K562 (cell line): ENCODE data around the gene FBXW9. TPM values are rescaled to one million over a fixed set of nuclear protein-coding genes. Genes with fewer than 3 reads are reported as not detected.
A peak's percentile ranks its signal among the peaks of the same experiment; 100 is the strongest.

Source experiments
- ATAC-seq: fragments of 200-7000 bp; cut with Tn5 transposase; 3 replicates; pipeline ENCODE4 v1.9.1; 2020; ENCODE audit warnings: moderate library complexity
- BruUV-seq: library from RNA; stranded (reverse); fragments of 400-500 nt; replicated peaks from 2 replicates; lab custom pipeline; 2021; lab: Mats Ljungman, UMichigan
- CTCF ChIA-PET: fragments of 300-600 bp; formaldehyde crosslinking; extraction: SDS; loops from one replicate; lab custom pipeline; 2021; ENCODE audit warnings: low intra/inter-chr PET ratio; lab: Yijun Ruan, JAX
- POLR2A ChIA-PET: fragments of 300-600, 350-650 bp; sonication (Branson Sonifier 250); formaldehyde crosslinking; extraction: SDS; loops from one replicate; lab custom pipeline; 2021; ENCODE audit warnings: antibody characterized with exemption, inconsistent platforms; lab: Yijun Ruan, JAX
- DNase-seq, 4 experiments: peaks; one replicate each; pipeline versions ENCODE4 v3.0.0 to v3.0.0-alpha.2; 2011 to 2018; ENCODE audit warnings: low spot score in 3 of 4, mixed read lengths in 3 of 4; ENCODE audit errors: extremely low read depth in 1 of 4
- FAIRE-seq: peaks from 2 replicates; lab custom pipeline; 2011; peaks lifted over from hg19 to GRCh38; lab: Jason Lieb, UNC
- H2AFZ ChIP-seq: 2 replicates; pipeline ENCODE4 v1.6.0; 2011; ENCODE audit warnings: low read depth, low read length, control low read depth, inconsistent platforms
- H3K27ac ChIP-seq: fragments of 200-600 bp; 3 replicates; pipeline ENCODE4 v1.8.0; 2011; ENCODE audit warnings: low read depth, mild to moderate bottlenecking, control low read depth, inconsistent platforms, low read length, moderate library complexity, mixed read lengths; ENCODE audit errors: extremely low read depth
- H3K27me3 ChIP-seq, 2 experiments: fragments of 300-600 bp in 1 of 2; 2 replicates in 1 of 2; 3 replicates in 1 of 2; pipeline versions ENCODE4 v1.6.0 to v1.8.0; 2011; ENCODE audit warnings: inconsistent platforms in 2 of 2, low read length in 2 of 2, mild to moderate bottlenecking in 1 of 2, mixed read lengths in 1 of 2, moderate library complexity in 1 of 2; ENCODE audit not compliant: control insufficient read depth in 2 of 2, insufficient read depth in 2 of 2
- H3K36me3 ChIP-seq: fragments of 300-600 bp; 3 replicates; pipeline ENCODE4 v1.8.0; 2011; ENCODE audit warnings: mild to moderate bottlenecking, low read length, inconsistent platforms; ENCODE audit not compliant: control insufficient read depth, insufficient read depth
- H3K4me1 ChIP-seq, 2 experiments: fragments of 200-600 bp in 1 of 2; replicated peaks in 1 of 2; 2 replicates in 1 of 2; 3 replicates in 1 of 2; pipeline versions ENCODE4 v1.5.1 to v1.8.0; 2011; ENCODE audit warnings: inconsistent platforms in 2 of 2, low read length in 2 of 2, mild to moderate bottlenecking in 1 of 2, mixed read lengths in 1 of 2, moderate library complexity in 1 of 2; ENCODE audit not compliant: control insufficient read depth in 2 of 2, insufficient read depth in 2 of 2
- H3K4me2 ChIP-seq: 2 replicates; pipeline ENCODE4 v1.6.1; 2011; ENCODE audit warnings: low read length, control low read depth, inconsistent platforms, mixed read lengths; ENCODE audit not compliant: insufficient read depth
- H3K4me3 ChIP-seq: fragments of 200-600 bp; sonication (generic), shearing (Covaris generic); 2 replicates; pipeline ENCODE4 v1.5.1; 2016; ENCODE audit warnings: control low read depth, inconsistent platforms
- H3K79me2 ChIP-seq: fragments of 200-600 bp; 3 replicates; pipeline ENCODE4 v1.8.0; 2011; ENCODE audit warnings: low read length, inconsistent platforms; ENCODE audit not compliant: control insufficient read depth, insufficient read depth
- H3K9ac ChIP-seq, 2 experiments: 2 replicates each; pipeline versions ENCODE4 v1.6.0 to v1.6.1; 2011; ENCODE audit warnings: low read depth in 2 of 2, low read length in 2 of 2, control low read depth in 1 of 2, inconsistent platforms in 1 of 2, mild to moderate bottlenecking in 1 of 2, mixed read lengths in 1 of 2; ENCODE audit not compliant: insufficient read depth in 1 of 2
- H3K9me1 ChIP-seq: one replicate; pipeline ENCODE4 v1.6.0; 2011; ENCODE audit warnings: inconsistent platforms, mild to moderate bottlenecking, low read length, moderate library complexity; ENCODE audit not compliant: control insufficient read depth, insufficient read depth
- H3K9me3 ChIP-seq: replicated peaks from 2 replicates; pipeline ENCODE4 v1.5.1; 2011; ENCODE audit warnings: low read depth, low read length, inconsistent platforms; ENCODE audit not compliant: control insufficient read depth, insufficient read depth
- H4K20me1 ChIP-seq: replicated peaks from 2 replicates; pipeline ENCODE4 v1.6.1; 2011; ENCODE audit warnings: low read length, inconsistent platforms, mixed read lengths; ENCODE audit not compliant: control insufficient read depth, insufficient read depth
- ETV5 ChIP-seq: sonication (generic); formaldehyde crosslinking; IDR thresholded peaks from 2 replicates; pipeline ENCODE4 v1.4.0; 2020; ENCODE audit warnings: low read depth, mild to moderate bottlenecking, missing genetic modification reagents
- FOXK1 ChIP-seq: sonication (generic); formaldehyde crosslinking; IDR thresholded peaks from 2 replicates; pipeline ENCODE4 v1.8.0; 2022; ENCODE audit warnings: missing genetic modification reagents, mild to moderate bottlenecking, borderline replicate concordance
- NCOA6 ChIP-seq: fragments of 450-650 bp; IDR thresholded peaks from 2 replicates; pipeline ENCODE4 v1.6.1; 2017; ENCODE audit warnings: mild to moderate bottlenecking
- NFE2 ChIP-seq: IDR thresholded peaks from 2 replicates; pipeline ENCODE4 v1.6.1; 2014; ENCODE audit warnings: antibody characterized with exemption, low read depth
- NR2C2 ChIP-seq, 2 experiments: fragments of 200-800 bp in 1 of 2; sonication (Bioruptor generic) in 1 of 2; sonication (generic) in 1 of 2; formaldehyde crosslinking in 1 of 2; IDR thresholded peaks; 2 replicates each; pipeline versions ENCODE4 v1.6.1 to v1.8.0; 2016 to 2022; ENCODE audit warnings: mild to moderate bottlenecking in 1 of 2, missing compliant biosample characterization in 1 of 2, missing genetic modification characterization in 1 of 2, missing genetic modification reagents in 1 of 2
- SPI1 ChIP-seq: IDR thresholded peaks from 2 replicates; pipeline ENCODE4 v1.6.1; 2011; ENCODE audit warnings: low read depth, low read length, control low read depth, borderline replicate concordance
- WGBS: fragments of 100-300 bp; shearing (Covaris generic); methylation state at CpG from one replicate; pipeline ENCODE4 v1.1.6; 2016; ENCODE audit warnings: low coverage, mixed read lengths; ENCODE audit not compliant: insufficient coverage; ENCODE audit errors: missing lambda C conversion rate; 5-methylcytosine and 5-hydroxymethylcytosine counted together
- in situ Hi-C: fragments of 300-500 bp; cut with MboI; formaldehyde crosslinking; loops from 4 replicates; pipeline ENCODE4 v1.15.0; 2018; ENCODE audit warnings: inconsistent platforms, mixed read lengths
- intact Hi-C: fragments of 100-400 bp; cut with micrococcal nuclease; formaldehyde crosslinking; loops from 2 replicates; pipeline ENCODE4 v1.14.2; 2022
- polyA plus RNA-seq, 8 experiments: library from polyadenylated mRNA; depleted of rRNA in 4 of 8; stranded (reverse) in 5 of 8; unstranded in 3 of 8; fragments of >200 nt; fragmentation: Nextera tagmentation in 2 of 8; fragmentation: Illumina TruSeq in 1 of 8; extraction: Ambion mirVana in 2 of 8; extraction: Trizol in 1 of 8; gene quantifications; 2 replicates each; pipeline versions ENCODE4 v1.2.1 to v1.2.3, GENCODE V29; 2011 to 2014; ENCODE audit warnings: inconsistent platforms in 1 of 8, missing spikeins in 1 of 8
- total RNA-seq, 7 experiments: library from RNA; depleted of rRNA in 6 of 7; stranded (reverse); fragments of >200 nt in 6 of 7; fragmentation: Illumina TruSeq in 2 of 7; extraction: Trizol in 2 of 7; gene quantifications; 2 replicates each; pipeline versions ENCODE4 v1.2.1 to v1.2.3, GENCODE V29; 2011 to 2021; ENCODE audit warnings: low replicate concordance in 1 of 7

Gene FBXW9
- total and polyA plus RNA-seq, 9 of the 15 experiments (the other 6 are each of a cell fraction or from before 2014, with no cell fraction given), result 0.23 to 21.7 (median 6.2) TPM

GRCh38 chr19:12665671-12666264, 30.7 kb downstream of the FBXW9 start:
- intact Hi-C loops, result no loop called here

GRCh38 chr19:12665281-12665573, 31.2 kb downstream of the FBXW9 start:
- in situ Hi-C loops, result no loop called here
- H3K4me1 ChIP-seq, result peaks cover 13 to 46% of the 10 kb centered on the region in 2 experiments; a peak in 4 of 5 replicates
- no peak overlapping the region for H3K4me3 ChIP-seq
- FAIRE-seq, result no peak
- BruUV-seq, result no TSS peak
- H4K20me1 ChIP-seq, result peaks cover 5% of the 10 kb centered on the region; the same call in 1 of the 2 replicates
- intact Hi-C loops, result no loop called here
- no peak overlapping the region for H3K4me2 ChIP-seq
- WGBS, result 91% methylated on average over 10 of the region's 10 CpGs
- H2AFZ ChIP-seq, result no peak overlapping the region
- H3K9me3 ChIP-seq, result no peaks in the 10 kb centered on the region
- no peak for DNase-seq
- H3K27me3 ChIP-seq, result no peaks in the 10 kb centered on the region
- no peak for ATAC-seq
- no peak overlapping the region for H3K27ac ChIP-seq
- peaks cover 28% of the 10 kb centered on the region for H3K79me2 ChIP-seq
- no peak overlapping the region; a peak in 1 of 4 replicates for H3K9ac ChIP-seq
- H3K36me3 ChIP-seq, result peaks cover 29% of the 10 kb centered on the region; the same call in 2 of the 3 replicates
- TF ChIP-seq ETV5 (CRISPR knock-in tag) (no peak), SPI1 (0 out of 2 replicates have a peak, but pooled peaks have one; percentile 33), NFE2 (no peak), NCOA6 (no peak)
- CTCF ChIA-PET, result no interaction called here
- POLR2A ChIA-PET, result no interaction called here
- H3K9me1 ChIP-seq, result no peaks in the 10 kb centered on the region

More at GRCh38 chr19:12665671-12666264, 30.7 kb downstream of the FBXW9 start:
- TF ChIP-seq NR2C2 (CRISPR knock-in tag; IDR thresholded peaks at IDR 0.05) (no peak), NR2C2 (tag; IDR thresholded peaks at IDR 0.05) (no peak), FOXK1 (CRISPR knock-in tag) (0 out of 2 replicates have a peak, but pooled peaks have one; percentile 45)
- 32% methylated on average over 12 of the region's 12 CpGs for WGBS
- Histone ChIP-seq H3K9me3 (no peaks in the 10 kb centered on the region), H3K4me1 (peaks cover 18 to 51% of the 10 kb centered on the region in 2 experiments; a peak in 4 of 5 replicates), H3K9me1 (no peaks in the 10 kb centered on the region), H4K20me1 (peaks cover 5% of the 10 kb centered on the region; the same call in 1 of the 2 replicates), H3K79me2 (peaks cover 33% of the 10 kb centered on the region), H3K4me3 (peak overlapping the region; percentile 75), H3K36me3 (peaks cover 33% of the 10 kb centered on the region; the same call in 2 of the 3 replicates), H2AFZ (peak overlapping the region; percentile 95), H3K4me2 (peak overlapping the region; percentile 99), H3K27ac (peak overlapping the region; percentile 62; the same call in 2 of the 3 replicates), H3K27me3 (no peaks in the 10 kb centered on the region), H3K9ac (peak overlapping the region; percentile 70 to 89)
- POLR2A ChIA-PET, result interaction anchor here (0.6 to 1.1 kb wide), 10 partner anchors 9 to 597 kb away, joined by 3 to 6 read pairs (median 4); partner anchors contain the start of genes ZNF490 and ZNF791
- no TSS peak for BruUV-seq
- DNase-seq (no peak), ATAC-seq (no peak), FAIRE-seq (no peak)
- in situ Hi-C loops, result no loop called here
- CTCF ChIA-PET, result no interaction called here
